Hepatocyte (in vitro differentiated cells): Measurements from ENCODE around the gene C6orf58. TPM values are rescaled to one million over a fixed set of nuclear protein-coding genes. Genes with fewer than 3 reads are reported as not detected.

Experiments
- DNase-seq: peaks from one replicate; pipeline ENCODE4 v3.0.0-alpha.2; 2016; ENCODE audit warnings: low spot score
- H2AFZ ChIP-seq: fragments of 200-600 bp; sonication (generic); 2 replicates; pipeline ENCODE4 v1.6.0; 2016; ENCODE audit warnings: antibody characterized with exemption, mild to moderate bottlenecking
- H3K27ac ChIP-seq: fragments of 200-600 bp; sonication (generic); 2 replicates; pipeline ENCODE4 v1.5.1; 2016; ENCODE audit warnings: mild to moderate bottlenecking
- H3K27me3 ChIP-seq: fragments of 200-600 bp; sonication (generic); 2 replicates; pipeline ENCODE4 v1.6.1; 2016
- H3K36me3 ChIP-seq: fragments of 200-600 bp; sonication (generic); replicated peaks from 2 replicates; pipeline ENCODE4 v1.5.1; 2016; ENCODE audit warnings: low read depth; ENCODE audit not compliant: insufficient read depth
- H3K4me1 ChIP-seq: fragments of 200-600 bp; sonication (generic); 2 replicates; pipeline ENCODE4 v1.5.1; 2016; ENCODE audit warnings: mild to moderate bottlenecking, moderate library complexity; ENCODE audit not compliant: insufficient read depth
- H3K4me2 ChIP-seq: fragments of 200-600 bp; sonication (generic); 2 replicates; pipeline ENCODE4 v1.6.0; 2016
- H3K4me3 ChIP-seq: fragments of 200-600 bp; sonication (generic); 2 replicates; pipeline ENCODE4 v1.5.1; 2016; ENCODE audit warnings: mild to moderate bottlenecking
- H3K79me2 ChIP-seq: fragments of 200-600 bp; sonication (generic); 2 replicates; pipeline ENCODE4 v1.6.0; 2017; ENCODE audit warnings: mild to moderate bottlenecking
- H3K9me2 ChIP-seq: fragments of 200-600 bp; sonication (generic); replicated peaks from 2 replicates; pipeline ENCODE4 v1.6.0; 2017; ENCODE audit warnings: mild to moderate bottlenecking; ENCODE audit not compliant: insufficient read depth
- H3K9me3 ChIP-seq: fragments of 200-600 bp; sonication (generic); 2 replicates; pipeline ENCODE4 v1.5.1; 2016; ENCODE audit warnings: low read depth, mild to moderate bottlenecking
- H4K20me1 ChIP-seq: fragments of 200-600 bp; sonication (generic); 2 replicates; pipeline ENCODE4 v1.6.0; 2016; ENCODE audit warnings: mild to moderate bottlenecking; ENCODE audit not compliant: insufficient read depth, poor library complexity, severe bottlenecking
- CTCF ChIP-seq: fragments of 200-600 bp; sonication (generic); IDR thresholded peaks from 2 replicates; pipeline ENCODE4 v1.5.1; 2016; ENCODE audit warnings: antibody characterized with exemption, mild to moderate bottlenecking; ENCODE audit not compliant: poor library complexity
- EZH2 ChIP-seq: fragments of 200-600 bp; sonication (generic); IDR thresholded peaks from 2 replicates; pipeline ENCODE4 v1.6.1; 2016; ENCODE audit warnings: antibody characterized with exemption, mild to moderate bottlenecking, borderline replicate concordance
- EZH2phosphoT487 ChIP-seq: fragments of 200-600 bp; sonication (generic); IDR thresholded peaks from one replicate; pipeline ENCODE4 v1.6.1; 2018; ENCODE audit warnings: antibody characterized with exemption, mild to moderate bottlenecking, low read depth, moderate library complexity; ENCODE audit not compliant: unreplicated experiment, severe bottlenecking
- WGBS: methylation state at CpG from one replicate; pipeline ENCODE4 v1.1.6; 2016; ENCODE audit warnings: low lambda C conversion rate; ENCODE audit errors: missing lambda C conversion rate; 5-methylcytosine and 5-hydroxymethylcytosine counted together
- polyA plus RNA-seq: library from polyadenylated mRNA; unstranded; fragments of >200 nt; fragmentation: Nextera tagmentation; extraction: Ambion mirVana; gene quantifications from 2 replicates; pipeline ENCODE4 v1.2.1, GENCODE V29; 2016
- total RNA-seq: library from RNA; depleted of rRNA; stranded (reverse); fragments of >200 nt; gene quantifications from 2 replicates; pipeline ENCODE4 v1.2.3, GENCODE V29; 2014

C6orf58 gene
- total and polyA plus RNA-seq, 2 experiments from 2014 or later = not detected

- Histone ChIP-seq H3K27me3 (no peaks in the 10 kb centered on the region), H3K4me1 (no peaks in the 10 kb centered on the region), H4K20me1 (no peaks in the 10 kb centered on the region), H3K9me2 (no peaks in the 10 kb centered on the region), H3K79me2 (no peaks in the 10 kb centered on the region), H3K4me3 (no peak overlapping the region), H3K36me3 (no peaks in the 10 kb centered on the region), H3K4me2 (no peak overlapping the region), H3K9me3 (no peaks in the 10 kb centered on the region), H3K27ac (no peak overlapping the region), H2AFZ (no peak overlapping the region)
- no peak for DNase-seq
- TF ChIP-seq EZH2phosphoT487 = no peak
- no peak for TF ChIP-seq CTCF
- no peak for TF ChIP-seq EZH2
Observed at GRCh38 chr6:127581576-127581975, 4.6 kb downstream of the C6orf58 start.

GRCh38 chr6:127582777-127583462 lies 5.9 kb downstream of the C6orf58 start:
- Histone ChIP-seq H3K27me3 (no peaks in the 10 kb centered on the region), H2AFZ (no peak overlapping the region), H3K4me1 (no peaks in the 10 kb centered on the region), H3K9me3 (no peaks in the 10 kb centered on the region), H3K27ac (no peak overlapping the region), H4K20me1 (no peaks in the 10 kb centered on the region), H3K9me2 (no peaks in the 10 kb centered on the region), H3K79me2 (no peaks in the 10 kb centered on the region), H3K36me3 (no peaks in the 10 kb centered on the region), H3K4me2 (no peak overlapping the region), H3K4me3 (no peak overlapping the region)
- no peak for TF ChIP-seq CTCF
- WGBS = 70% methylated on average over 4 of the region's 4 CpGs
- DNase-seq = no peak

- Histone ChIP-seq H3K27me3 (no peaks in the 10 kb centered on the region), H3K9me3 (no peaks in the 10 kb centered on the region), H3K4me3 (no peak overlapping the region), H3K4me1 (no peaks in the 10 kb centered on the region), H3K79me2 (no peaks in the 10 kb centered on the region), H4K20me1 (no peaks in the 10 kb centered on the region), H3K9me2 (no peaks in the 10 kb centered on the region), H3K36me3 (no peaks in the 10 kb centered on the region), H3K27ac (no peak overlapping the region), H3K4me2 (no peak overlapping the region), H2AFZ (no peak overlapping the region)
- no peak for DNase-seq
- TF ChIP-seq EZH2phosphoT487 = no peak
- TF ChIP-seq CTCF = no peak
- TF ChIP-seq EZH2 = no peak
- 94% methylated on average over 2 of the region's 2 CpGs for WGBS
Observed at GRCh38 chr6:127585123-127585522, 8.1 kb downstream of the C6orf58 start.

- H3K36me3 ChIP-seq = no peaks in the 10 kb centered on the region
- H3K9me2 ChIP-seq = no peaks in the 10 kb centered on the region
- no peaks in the 10 kb centered on the region for H3K4me1 ChIP-seq
- H3K9me3 ChIP-seq = no peaks in the 10 kb centered on the region
- no peaks in the 10 kb centered on the region for H3K27me3 ChIP-seq
- TF ChIP-seq EZH2phosphoT487 = no peak
- no peak for TF ChIP-seq CTCF
- TF ChIP-seq EZH2 = no peak
- 10% methylated on average over 2 of the region's 2 CpGs for WGBS
- no peak overlapping the region for H3K4me2 ChIP-seq
- H4K20me1 ChIP-seq = no peaks in the 10 kb centered on the region
- peak; percentile 8 for DNase-seq
- no peak overlapping the region for H3K4me3 ChIP-seq
- H2AFZ ChIP-seq = no peak overlapping the region
- no peak overlapping the region for H3K27ac ChIP-seq
- H3K79me2 ChIP-seq = no peaks in the 10 kb centered on the region
Observed at GRCh38 chr6:127586372-127586771, 9.4 kb downstream of the C6orf58 start.
